Measurements from ENCODE around the gene CALR3. TPM values are rescaled to one million over a fixed set of nuclear protein-coding genes. Genes with fewer than 3 reads are reported as not detected.

CALR3 gene
- polyA plus RNA-seq, 1 donor from 2014 or later: not detected

- H3K79me2 ChIP-seq (replicated peaks; ENCODE audit: insufficient read depth, low read length): peaks cover 46% of the 10 kb centered on the region
- H3K9me2 ChIP-seq (ENCODE audit: insufficient read depth, low read length): no peaks in the 10 kb centered on the region
- no peak overlapping the region for H2AFZ ChIP-seq (ENCODE audit: low read depth, low read length)
- H3K4me2 ChIP-seq (ENCODE audit: low read length): no peak overlapping the region
- H3K9ac ChIP-seq (ENCODE audit: low read length): no peak overlapping the region
- H3K27ac ChIP-seq (ENCODE audit: low read length): no peak overlapping the region
- H4K20me1 ChIP-seq (ENCODE audit: insufficient read depth): peaks cover 31% of the 10 kb centered on the region
- H3K36me3 ChIP-seq (ENCODE audit: insufficient read depth, low read length): no peaks in the 10 kb centered on the region
- TF ChIP-seq POLR2AphosphoS5 (IDR thresholded peaks at IDR 0.05): no peak
- no peak for TF ChIP-seq EZH2 (IDR thresholded peaks at IDR 0.05; ENCODE audit: borderline replicate concordance, insufficient read depth, low read length, poor library complexity, severe bottlenecking)
- TF ChIP-seq EP300 (conservative IDR thresholded peaks at IDR 0.05; ENCODE audit: poor library complexity, severe bottlenecking): no peak
- TF ChIP-seq REST (IDR thresholded peaks at IDR 0.05; ENCODE audit: borderline replicate concordance): no peak
- no peak for TF ChIP-seq CTCF (IDR thresholded peaks at IDR 0.05; ENCODE audit: poor library complexity, severe bottlenecking)
- no peak for TF ChIP-seq TAF1 (IDR thresholded peaks at IDR 0.05; ENCODE audit: low read depth)
- TF ChIP-seq SMC3 (conservative IDR thresholded peaks at IDR 0.05; ENCODE audit: poor library complexity): no peak
- no peak for TF ChIP-seq RAD21 (conservative IDR thresholded peaks at IDR 0.05)
- TF ChIP-seq MXI1 (conservative IDR thresholded peaks at IDR 0.05; ENCODE audit: poor library complexity, severe bottlenecking): no peak
- no peaks in the 10 kb centered on the region for H3F3A ChIP-seq (ENCODE audit: insufficient read depth, low read length, poor library complexity, severe bottlenecking)
- no peak overlapping the region for H3K4me3 ChIP-seq (ENCODE audit: low read length)
- no peaks in the 10 kb centered on the region for H3K27me3 ChIP-seq (ENCODE audit: insufficient read depth, low read depth, low read length)
- no peaks in the 10 kb centered on the region for H3K9me3 ChIP-seq (ENCODE audit: low read length)
Observed at GRCh38 chr19:16455489-16455888, 40.5 kb downstream of the CALR3 start.

GRCh38 chr19:16454351-16454918, 41.5 kb downstream of the CALR3 start:
- peak overlapping the region; percentile 62 for H3K27ac ChIP-seq (ENCODE audit: low read length)
- H3K9ac ChIP-seq (ENCODE audit: low read length): peak overlapping the region; percentile 45
- peaks cover 21% of the 10 kb centered on the region for H4K20me1 ChIP-seq (ENCODE audit: insufficient read depth)
- TF ChIP-seq REST (IDR thresholded peaks at IDR 0.05; ENCODE audit: borderline replicate concordance) (no peak), MXI1 (conservative IDR thresholded peaks at IDR 0.05; ENCODE audit: poor library complexity, severe bottlenecking) (no peak), RAD21 (conservative IDR thresholded peaks at IDR 0.05) (no peak), EZH2 (IDR thresholded peaks at IDR 0.05; ENCODE audit: borderline replicate concordance, insufficient read depth, low read length, poor library complexity, severe bottlenecking) (no peak), SMC3 (conservative IDR thresholded peaks at IDR 0.05; ENCODE audit: poor library complexity) (no peak), POLR2AphosphoS5 (IDR thresholded peaks at IDR 0.05) (no peak), CTCF (IDR thresholded peaks at IDR 0.05; ENCODE audit: poor library complexity, severe bottlenecking) (no peak), TAF1 (IDR thresholded peaks at IDR 0.05; ENCODE audit: low read depth) (no peak), EP300 (conservative IDR thresholded peaks at IDR 0.05; ENCODE audit: poor library complexity, severe bottlenecking) (no peak)
- no peaks in the 10 kb centered on the region for H3K9me2 ChIP-seq (ENCODE audit: insufficient read depth, low read length)
- H3K4me2 ChIP-seq (ENCODE audit: low read length): no peak overlapping the region
- no peak overlapping the region for H2AFZ ChIP-seq (ENCODE audit: low read depth, low read length)
- H3F3A ChIP-seq (ENCODE audit: insufficient read depth, low read length, poor library complexity, severe bottlenecking): no peaks in the 10 kb centered on the region
- no peaks in the 10 kb centered on the region for H3K36me3 ChIP-seq (ENCODE audit: insufficient read depth, low read length)
- H3K9me3 ChIP-seq (ENCODE audit: low read length): no peaks in the 10 kb centered on the region
- peaks cover 44% of the 10 kb centered on the region for H3K79me2 ChIP-seq (replicated peaks; ENCODE audit: insufficient read depth, low read length)
- H3K4me3 ChIP-seq (ENCODE audit: low read length): peak overlapping the region; percentile 39
- H3K27me3 ChIP-seq (ENCODE audit: insufficient read depth, low read depth, low read length): no peaks in the 10 kb centered on the region

Measured in neural cell (in vitro differentiated cells).